DOHH2 (cell line): ENCODE results near the gene PLAGL1.

Experiments
- EZH2phosphoT487 ChIP-seq: fragments of 200-600 bp; sonication (generic); IDR thresholded peaks from 2 replicates; pipeline ENCODE4 v1.6.1; 2017; ENCODE audit warnings: borderline replicate concordance, mild to moderate bottlenecking, antibody characterized with exemption, low read length, moderate library complexity, mixed read lengths
- TF ChIP-seq, protein P1 (sequence below): fragments of 200-600 bp; sonication (generic); IDR thresholded peaks from one replicate; pipeline ENCODE4 v1.5.1; 2014; ENCODE audit warnings: antibody characterized with exemption, mild to moderate bottlenecking, low read depth, low read length; ENCODE audit not compliant: poor library complexity, severe bottlenecking

DNA sequence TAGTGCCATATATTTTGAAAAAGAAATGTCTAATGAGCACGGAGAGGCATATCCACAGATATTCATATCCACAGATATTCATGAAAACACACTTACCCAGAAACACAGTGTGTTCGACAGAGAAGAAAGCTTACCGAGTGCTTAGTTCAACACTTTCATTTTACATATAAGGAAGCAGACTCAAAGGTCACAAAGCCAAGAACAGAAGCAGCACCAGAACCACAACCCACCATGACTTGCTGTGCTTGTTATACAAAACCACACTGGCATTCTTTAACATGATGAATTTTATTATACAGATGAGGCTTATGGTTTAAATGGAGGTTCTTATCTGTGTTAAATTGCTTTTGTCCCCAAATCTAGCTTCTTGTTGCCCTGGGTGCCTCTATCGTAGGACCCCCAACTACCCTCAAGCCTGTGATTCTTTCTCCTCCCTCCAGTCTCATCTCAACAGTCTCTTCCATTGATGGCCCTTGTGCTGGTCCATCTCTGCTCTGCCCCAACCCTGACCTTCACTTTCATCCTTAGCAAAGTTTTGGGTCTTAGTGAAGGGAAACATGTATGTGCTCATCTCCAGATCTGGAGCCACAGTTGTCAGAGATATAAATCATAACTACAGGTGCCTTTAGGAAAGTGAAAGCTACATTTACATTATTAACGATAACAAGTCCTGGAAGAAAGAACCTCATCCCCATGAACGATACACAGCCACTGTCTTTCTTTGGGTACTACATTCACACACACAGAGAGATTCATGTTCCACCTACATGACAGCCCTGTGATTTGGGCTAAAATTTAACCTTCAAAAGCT is 47.3 kb upstream of the PLAGL1 start:
- TF ChIP-seq, protein P1, sequence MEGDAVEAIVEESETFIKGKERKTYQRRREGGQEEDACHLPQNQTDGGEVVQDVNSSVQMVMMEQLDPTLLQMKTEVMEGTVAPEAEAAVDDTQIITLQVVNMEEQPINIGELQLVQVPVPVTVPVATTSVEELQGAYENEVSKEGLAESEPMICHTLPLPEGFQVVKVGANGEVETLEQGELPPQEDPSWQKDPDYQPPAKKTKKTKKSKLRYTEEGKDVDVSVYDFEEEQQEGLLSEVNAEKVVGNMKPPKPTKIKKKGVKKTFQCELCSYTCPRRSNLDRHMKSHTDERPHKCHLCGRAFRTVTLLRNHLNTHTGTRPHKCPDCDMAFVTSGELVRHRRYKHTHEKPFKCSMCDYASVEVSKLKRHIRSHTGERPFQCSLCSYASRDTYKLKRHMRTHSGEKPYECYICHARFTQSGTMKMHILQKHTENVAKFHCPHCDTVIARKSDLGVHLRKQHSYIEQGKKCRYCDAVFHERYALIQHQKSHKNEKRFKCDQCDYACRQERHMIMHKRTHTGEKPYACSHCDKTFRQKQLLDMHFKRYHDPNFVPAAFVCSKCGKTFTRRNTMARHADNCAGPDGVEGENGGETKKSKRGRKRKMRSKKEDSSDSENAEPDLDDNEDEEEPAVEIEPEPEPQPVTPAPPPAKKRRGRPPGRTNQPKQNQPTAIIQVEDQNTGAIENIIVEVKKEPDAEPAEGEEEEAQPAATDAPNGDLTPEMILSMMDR = no peak
- TF ChIP-seq EZH2phosphoT487 = no peak
